ENCODE measurements around the gene THBS2.

GRCh38 chr6:169220068-169220964 lies 33.3 kb downstream of the THBS2 start:
- no peak for TF ChIP-seq CTCF (IDR thresholded peaks at IDR 0.05; ENCODE audit: low read length)
- TF ChIP-seq EZH2 (IDR thresholded peaks at IDR 0.05; ENCODE audit: borderline replicate concordance, low read length), result no peak

Data from OCI-LY1 (cell line).